Stomach (tissue), 9 donors: ENCODE results near the gene NDUFAF5. TPM values are rescaled to one million over a fixed set of nuclear protein-coding genes. Genes with fewer than 3 reads are reported as not detected.

Experiments used
- DNase-seq, 2 donors: peaks; one replicate each; pipeline versions ENCODE4 v3.0.0 to v3.0.0-alpha.2; 2013 to 2019
- H3K27ac ChIP-seq, 5 donors: fragments of 200-600 bp in 4 of 5; sonication (generic) in 4 of 5; one replicate each; pipeline ENCODE4 v1.5.1; 2013 to 2019; ENCODE audit warnings: mild to moderate bottlenecking in 1 of 5, moderate library complexity in 1 of 5
- H3K27me3 ChIP-seq, 3 donors: fragments of 200-600 bp; sonication (generic); one replicate each; pipeline ENCODE4 v1.5.1; 2017 to 2019; ENCODE audit warnings: mixed run types in 1 of 3
- H3K36me3 ChIP-seq, 4 donors: fragments of 200-600 bp; sonication (generic); 1 replicate in 3 of 4; 2 replicates in 1 of 4; pipeline ENCODE4 v1.5.1; 2016 to 2019
- H3K4me1 ChIP-seq, 4 donors: fragments of 200-600 bp; sonication (generic); one replicate each; pipeline ENCODE4 v1.5.1; 2016 to 2019
- H3K4me3 ChIP-seq, 4 donors: fragments of 200-600 bp; sonication (generic) in 3 of 4; one replicate each; pipeline ENCODE4 v1.5.1; 2016 to 2019; ENCODE audit warnings: mild to moderate bottlenecking in 1 of 4
- H3K9me3 ChIP-seq, 4 donors: fragments of 200-600 bp; sonication (generic); one replicate each; pipeline ENCODE4 v1.5.1; 2016 to 2019
- EP300 ChIP-seq: sonication (generic); formaldehyde crosslinking; IDR thresholded peaks from one replicate; pipeline ENCODE4 v1.6.1; 2017; ENCODE audit warnings: antibody characterized with exemption
- POLR2A ChIP-seq, 4 donors: fragments of 450-650 bp; IDR thresholded peaks; one replicate each; pipeline ENCODE4 v1.6.1; 2016; ENCODE audit warnings: antibody characterized with exemption in 4 of 4, control low read depth in 2 of 4, mild to moderate bottlenecking in 1 of 4, moderate library complexity in 1 of 4
- POLR2AphosphoS5 ChIP-seq, 3 donors: sonication (generic); formaldehyde crosslinking; IDR thresholded peaks; one replicate each; pipeline ENCODE4 v1.6.1; 2016; ENCODE audit warnings: antibody characterized with exemption in 3 of 3
- WGBS, 5 donors: extraction: QIAGEN DNeasy Blood & Tissue Kit in 3 of 5; methylation state at CpG; one replicate each; pipeline versions ENCODE4 v1.1.5 to v1.1.7; 2013 to 2018; 5-methylcytosine and 5-hydroxymethylcytosine counted together
- intact Hi-C: fragments of 100-400 bp; cut with DNase I; formaldehyde crosslinking; loops from one replicate; pipeline ENCODE4 v1.15.1; 2023; ENCODE audit warnings: low total_unique reads
- polyA plus RNA-seq, 3 donors: library from polyadenylated mRNA; stranded (reverse); fragments of 200-250 nt; gene quantifications; one replicate each; pipeline ENCODE4 v1.2.3, GENCODE V29; 2013
- total RNA-seq, 5 donors: library from RNA; depleted of rRNA; stranded (reverse); fragments of >200 nt; gene quantifications; one replicate each; pipeline versions ENCODE4 v1.1.0 to v1.2.3, GENCODE V29; 2014 to 2016
- TF ChIP-seq, protein P1 (sequence below), 7 experiments: fragments of 450-650 bp in 4 of 7; fragments of 200-600 bp in 3 of 7; sonication (generic) in 3 of 7; IDR thresholded peaks; one replicate each; pipeline ENCODE4 v1.5.1; 2016 to 2019; ENCODE audit warnings: antibody characterized with exemption in 7 of 7, control low read depth in 2 of 7, mild to moderate bottlenecking in 1 of 7
- donor health status: healthy with polysubstance abuse.
- donor health status: Bipolar disorder and iron deficiency.
- donor health status: healthy.

The NDUFAF5 gene
- total and polyA plus RNA-seq, 8 donors = 2.3 to 51.8 (median 25.0) TPM

DNA sequence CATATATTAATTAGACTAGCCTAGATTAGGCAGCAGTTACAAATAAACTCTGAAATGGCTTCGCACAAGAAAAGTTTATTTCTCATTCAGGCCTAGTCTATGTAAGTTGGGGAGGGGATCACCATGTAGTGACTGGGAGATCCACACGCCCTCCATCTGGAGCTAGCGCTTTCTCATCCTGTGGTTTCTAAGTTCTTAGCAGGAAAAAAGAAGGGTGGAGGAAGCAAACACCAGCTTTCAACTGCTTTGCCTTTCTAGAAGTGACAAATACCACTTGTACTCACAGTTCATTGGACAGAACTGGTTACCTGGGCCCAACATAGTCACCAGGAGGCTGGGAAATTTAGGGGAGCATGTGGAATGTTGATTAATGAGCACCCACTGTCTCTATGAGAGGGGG lies 46.6 kb downstream of the NDUFAF5 start:
- Histone ChIP-seq H3K4me1 (no peaks in the 10 kb centered on the region), H3K27ac (no peak overlapping the region), H3K9me3 (no peaks in the 10 kb centered on the region), H3K36me3 (no peaks in the 10 kb centered on the region), H3K27me3 (no peaks in the 10 kb centered on the region), H3K4me3 (no peak overlapping the region)
- 73 to 87% (median 78%) methylated on average over 3 of the region's 3 CpGs for whole genome bisulfite sequencing, 5 donors
- intact Hi-C loops = no loop called here
- TF ChIP-seq EP300 = no peak
- no peak for TF ChIP-seq POLR2A (IDR thresholded peaks at IDR 0.05)
- no peak for TF ChIP-seq POLR2AphosphoS5 (IDR thresholded peaks at IDR 0.05)
- TF ChIP-seq, protein P1, sequence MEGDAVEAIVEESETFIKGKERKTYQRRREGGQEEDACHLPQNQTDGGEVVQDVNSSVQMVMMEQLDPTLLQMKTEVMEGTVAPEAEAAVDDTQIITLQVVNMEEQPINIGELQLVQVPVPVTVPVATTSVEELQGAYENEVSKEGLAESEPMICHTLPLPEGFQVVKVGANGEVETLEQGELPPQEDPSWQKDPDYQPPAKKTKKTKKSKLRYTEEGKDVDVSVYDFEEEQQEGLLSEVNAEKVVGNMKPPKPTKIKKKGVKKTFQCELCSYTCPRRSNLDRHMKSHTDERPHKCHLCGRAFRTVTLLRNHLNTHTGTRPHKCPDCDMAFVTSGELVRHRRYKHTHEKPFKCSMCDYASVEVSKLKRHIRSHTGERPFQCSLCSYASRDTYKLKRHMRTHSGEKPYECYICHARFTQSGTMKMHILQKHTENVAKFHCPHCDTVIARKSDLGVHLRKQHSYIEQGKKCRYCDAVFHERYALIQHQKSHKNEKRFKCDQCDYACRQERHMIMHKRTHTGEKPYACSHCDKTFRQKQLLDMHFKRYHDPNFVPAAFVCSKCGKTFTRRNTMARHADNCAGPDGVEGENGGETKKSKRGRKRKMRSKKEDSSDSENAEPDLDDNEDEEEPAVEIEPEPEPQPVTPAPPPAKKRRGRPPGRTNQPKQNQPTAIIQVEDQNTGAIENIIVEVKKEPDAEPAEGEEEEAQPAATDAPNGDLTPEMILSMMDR (IDR thresholded peaks at IDR 0.05) = no peak
- DNase-seq = no peak

DNA sequence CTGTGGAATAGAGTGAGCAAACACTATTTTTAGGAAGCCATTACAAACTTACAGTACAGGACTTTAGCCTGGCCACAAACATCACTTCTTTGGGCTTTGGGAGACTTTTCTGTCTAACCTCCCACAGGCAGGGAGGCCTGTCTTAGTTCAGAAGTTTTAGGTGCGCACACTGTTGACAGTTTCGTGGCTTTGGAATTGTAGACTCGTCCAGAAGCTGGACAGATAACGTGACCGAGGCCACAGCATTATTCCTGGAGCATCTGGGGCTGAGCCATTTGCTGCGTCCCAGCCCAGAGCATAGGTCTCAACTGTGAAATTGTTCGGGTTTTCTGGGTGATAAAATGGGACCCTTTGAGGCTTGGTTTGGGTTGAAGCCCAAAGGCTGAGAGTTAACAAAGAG lies 53.8 kb downstream of the NDUFAF5 start:
- peaks cover 0 to 15% (median 0%) of the 10 kb centered on the region in 3 donors for H3K27me3 ChIP-seq
- H3K9me3 ChIP-seq = no peaks in the 10 kb centered on the region
- TF ChIP-seq POLR2AphosphoS5 (IDR thresholded peaks at IDR 0.05) (no peak), EP300 (no peak), POLR2A (IDR thresholded peaks at IDR 0.05) (no peak)
- TF ChIP-seq, protein P1 (IDR thresholded peaks at IDR 0.05) = no peak
- WGBS, 5 donors = 72 to 85% (median 81%) methylated on average over 7 of the region's 7 CpGs
- no peaks in the 10 kb centered on the region for H3K4me1 ChIP-seq
- DNase-seq = no peak
- no peaks in the 10 kb centered on the region for H3K36me3 ChIP-seq
- intact Hi-C loops = no loop called here
- no peak overlapping the region for H3K4me3 ChIP-seq
- H3K27ac ChIP-seq = peak overlapping the region in 1 of 5 donors; percentile 77

DNA sequence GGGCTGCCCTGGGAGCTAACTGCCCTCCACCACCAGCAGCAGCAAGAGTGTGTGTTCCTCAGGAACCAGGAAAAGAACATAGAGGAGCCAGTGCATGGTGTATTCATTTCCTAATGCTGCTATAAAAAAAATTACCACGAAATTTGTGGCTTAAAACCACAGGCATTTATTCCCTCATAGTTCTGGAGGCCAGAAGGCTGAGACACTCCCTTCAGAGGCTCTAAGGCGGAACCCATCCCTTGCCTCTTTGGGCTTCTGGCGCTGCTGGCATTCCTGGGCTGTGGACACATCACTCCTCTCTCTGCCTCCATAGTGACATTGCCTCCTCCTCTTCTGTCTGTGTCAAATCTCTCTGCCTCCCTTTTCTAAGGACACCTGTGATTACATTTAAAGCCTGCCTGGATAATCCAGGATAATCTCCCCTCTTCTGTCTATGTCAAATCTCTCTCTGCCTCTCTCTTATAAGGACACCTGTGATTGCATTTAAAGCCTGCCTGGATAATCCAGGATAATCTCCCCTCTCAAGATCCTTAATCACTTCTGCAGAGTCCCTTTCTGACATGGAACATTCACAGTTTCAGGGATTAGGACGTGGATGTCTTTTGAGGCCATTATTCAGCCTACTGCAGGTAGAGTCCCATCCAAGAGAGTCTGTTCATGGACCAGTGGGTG lies 54.7 kb downstream of the NDUFAF5 start:
- no peak overlapping the region for H3K4me3 ChIP-seq
- H3K9me3 ChIP-seq = no peaks in the 10 kb centered on the region
- H3K27ac ChIP-seq = peak overlapping the region in 1 of 5 donors; percentile 77
- DNase-seq = no peak
- no peaks in the 10 kb centered on the region for H3K4me1 ChIP-seq
- intact Hi-C loops = no loop called here
- H3K27me3 ChIP-seq = peaks cover 0 to 15% (median 0%) of the 10 kb centered on the region in 3 donors
- H3K36me3 ChIP-seq = no peaks in the 10 kb centered on the region
- TF ChIP-seq EP300 = no peak
- no peak for TF ChIP-seq POLR2A (IDR thresholded peaks at IDR 0.05)
- TF ChIP-seq POLR2AphosphoS5 (IDR thresholded peaks at IDR 0.05) = no peak
- TF ChIP-seq, protein P1 (IDR thresholded peaks at IDR 0.05) = no peak
- 45 to 64% (median 52%) methylated on average over 4 of the region's 4 CpGs for WGBS, 5 donors

DNA sequence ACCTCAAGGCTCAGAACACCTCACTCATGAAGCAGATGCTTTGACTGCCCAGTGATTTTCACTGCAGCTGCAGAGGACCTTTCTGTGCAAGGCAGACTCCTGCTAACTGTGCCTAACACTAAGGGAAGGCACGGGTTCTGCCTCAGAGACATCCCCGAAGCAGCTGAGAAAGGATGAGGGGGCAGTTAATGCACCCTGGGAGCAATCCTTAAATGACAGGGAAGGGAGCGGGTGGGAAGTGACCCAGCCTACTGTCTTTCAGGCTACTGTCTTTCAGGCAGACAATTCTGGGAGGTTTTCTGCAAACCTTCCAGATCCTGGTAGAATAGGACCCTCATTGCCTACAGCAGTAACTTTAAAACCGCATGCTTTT lies 55.3 kb downstream of the NDUFAF5 start:
- Histone ChIP-seq H3K4me3 (no peak overlapping the region), H3K27ac (peak overlapping the region in 1 of 5 donors; percentile 77), H3K9me3 (no peaks in the 10 kb centered on the region), H3K4me1 (no peaks in the 10 kb centered on the region), H3K36me3 (no peaks in the 10 kb centered on the region), H3K27me3 (peaks cover 0 to 15% (median 0%) of the 10 kb centered on the region in 3 donors)
- WGBS, 5 donors = 77 to 90% (median 82%) methylated on average over 2 to 4 of the region's 4 CpGs
- intact Hi-C loops = no loop called here
- no peak for DNase-seq
- TF ChIP-seq EP300 (no peak), POLR2AphosphoS5 (IDR thresholded peaks at IDR 0.05) (no peak), POLR2A (IDR thresholded peaks at IDR 0.05) (no peak)
- TF ChIP-seq, protein P1 (IDR thresholded peaks at IDR 0.05) = no peak
